HG02884 (cell line): ENCODE data around the gene TMEM97.
A peak's percentile ranks its signal among the peaks of the same experiment; 100 is the strongest.
"Not testable (repeated sequence)": the region's sequence is repeated elsewhere in the genome, so short reads cannot be mapped to it uniquely, and the experiment has no call there.

Experiments used
- ATAC-seq: cut with Tn5 transposase; IDR thresholded peaks from one replicate; pipeline ENCODE4 v1.9.1; 2021; ENCODE audit warnings: mild to moderate bottlenecking, moderate library complexity; ENCODE audit not compliant: unreplicated experiment

The TMEM97 gene

DNA sequence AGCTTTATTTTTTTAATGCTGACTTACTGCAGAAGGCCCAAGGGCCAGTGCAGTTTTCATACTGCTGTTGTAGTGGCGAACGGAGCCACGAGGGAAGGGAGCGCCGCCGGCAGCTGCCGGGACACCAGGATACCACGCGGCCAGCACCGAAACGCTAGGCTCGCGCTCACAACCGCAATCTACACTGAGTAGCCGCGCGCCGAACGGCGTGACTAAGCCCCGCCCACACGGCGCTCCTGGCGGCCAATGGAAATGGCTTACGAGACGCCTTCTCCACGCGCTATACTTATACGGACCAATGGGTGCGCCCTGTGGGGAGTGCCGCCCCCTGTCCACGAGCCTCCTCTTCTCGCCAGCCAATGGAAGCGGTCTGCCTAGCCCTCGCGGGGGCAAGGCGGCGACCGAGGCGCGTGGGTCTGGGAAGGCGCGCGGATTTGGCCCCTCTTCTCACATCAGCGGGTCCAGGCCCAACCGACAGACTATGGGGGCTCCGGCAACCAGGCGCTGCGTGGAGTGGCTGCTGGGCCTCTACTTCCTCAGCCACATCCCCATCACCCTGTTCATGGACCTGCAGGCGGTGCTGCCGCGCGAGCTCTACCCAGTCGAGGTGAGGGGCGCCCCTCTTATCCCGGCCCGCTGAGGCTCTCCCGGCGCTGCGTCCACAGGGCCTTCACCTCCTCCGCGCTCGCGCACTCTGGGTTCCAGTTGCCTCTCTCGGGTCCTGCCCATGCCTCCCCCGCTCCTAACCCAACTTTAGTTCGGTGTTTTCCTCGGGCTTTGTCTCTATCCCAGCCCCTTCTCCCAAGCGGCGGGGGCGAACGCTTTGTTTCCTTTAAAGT lies at the start of gene TMEM97:
TMEM97 (plus strand) TSS at position 442 of the 839 bp plus-strand sequence; CDS start at position 482, 40 bp downstream.
- peak; percentile 96 for ATAC-seq

DNA sequence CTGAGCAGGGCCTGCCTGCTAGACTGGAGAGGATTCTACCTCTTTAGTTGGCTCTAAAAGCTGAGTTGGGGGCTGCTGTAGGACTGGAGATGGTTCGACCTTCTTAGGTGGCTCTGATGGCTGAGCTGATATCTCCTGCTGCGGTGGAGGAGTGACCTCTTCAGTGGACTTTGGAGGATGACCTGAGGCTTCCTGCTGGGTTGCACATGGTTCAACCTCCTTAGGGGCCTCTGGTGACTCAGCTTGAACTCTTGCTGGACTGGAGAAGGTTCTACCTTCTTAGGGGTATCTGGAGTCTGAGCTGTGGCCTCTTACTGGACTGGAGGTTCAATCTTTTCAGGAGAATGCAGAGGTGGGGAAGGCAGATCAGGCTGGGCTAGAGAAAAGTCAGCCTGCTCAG lies 48.9 kb upstream of the TMEM97 start:
- ATAC-seq, result no peak

GRCh38 chr17:28270926-28271325 lies 48.1 kb upstream of the TMEM97 start:
- ATAC-seq, result no peak

- no peak for ATAC-seq
Measured at GRCh38 chr17:28271431-28271830, 47.6 kb upstream of the TMEM97 start.

DNA sequence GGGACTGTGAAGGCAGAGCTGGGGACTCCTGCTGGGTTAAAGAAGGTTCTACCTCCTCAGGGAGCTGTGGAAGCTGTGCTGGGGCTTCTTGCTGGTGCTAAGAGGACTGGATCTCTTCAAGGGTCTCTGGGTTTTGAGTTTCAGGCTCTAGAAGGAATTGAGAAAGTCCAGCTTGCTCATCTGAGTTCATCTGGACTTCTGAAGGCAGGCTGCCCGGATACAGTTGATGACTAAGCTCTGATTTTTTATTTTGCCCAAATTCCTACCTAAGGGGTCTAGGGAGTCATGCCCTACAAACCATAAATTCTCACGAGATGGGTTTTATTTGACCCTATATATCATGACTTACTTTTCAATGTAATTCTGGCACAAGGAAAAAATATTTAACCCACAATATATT lies 46.8 kb upstream of the TMEM97 start:
- no peak for ATAC-seq

DNA sequence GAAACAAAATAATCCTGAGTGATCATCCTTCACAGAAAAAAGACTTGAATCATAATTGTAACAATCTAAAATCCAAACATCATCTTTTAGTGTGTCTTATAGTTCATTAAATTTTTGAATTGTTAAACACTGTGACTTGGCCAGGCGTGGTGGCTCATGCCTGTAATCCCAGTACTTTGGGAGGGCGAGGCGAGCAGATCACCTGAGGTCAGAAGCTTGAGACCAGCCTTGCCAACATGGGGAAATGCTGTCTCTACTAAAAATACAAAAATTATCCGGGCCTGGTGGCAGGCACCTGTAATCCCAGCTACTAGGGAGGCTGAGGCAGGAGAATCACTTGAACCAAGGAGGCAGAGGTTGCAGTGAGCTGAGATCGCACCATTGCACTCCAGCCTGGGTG lies 45.7 kb upstream of the TMEM97 start:
- ATAC-seq, result not testable (repeated sequence)

- no peak for ATAC-seq
Measured at GRCh38 chr17:28274591-28275265, 44.3 kb upstream of the TMEM97 start.

- ATAC-seq, result no peak
Measured at GRCh38 chr17:28276011-28276410, 43.0 kb upstream of the TMEM97 start.

DNA sequence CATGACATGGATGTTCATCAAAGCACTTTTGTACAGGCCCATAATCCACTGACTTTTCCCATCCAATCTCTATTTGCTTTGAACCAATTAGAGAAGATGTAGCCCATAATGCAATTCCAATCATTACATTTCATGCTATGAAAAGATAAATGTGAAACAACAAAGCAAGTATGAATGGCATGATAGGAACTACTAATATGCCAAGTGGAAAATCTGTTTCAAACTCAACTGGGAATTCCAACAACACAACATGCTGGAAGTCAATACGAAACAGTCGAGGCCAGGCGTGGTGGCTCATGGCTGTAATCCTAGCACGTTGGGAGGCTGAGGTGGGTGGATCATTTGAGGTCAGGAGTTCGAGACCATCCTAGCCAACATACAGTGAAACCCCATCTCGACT lies 39.6 kb upstream of the TMEM97 start:
- no peak for ATAC-seq

- ATAC-seq, result no peak
Measured at GRCh38 chr17:28280826-28281225, 38.2 kb upstream of the TMEM97 start.

DNA sequence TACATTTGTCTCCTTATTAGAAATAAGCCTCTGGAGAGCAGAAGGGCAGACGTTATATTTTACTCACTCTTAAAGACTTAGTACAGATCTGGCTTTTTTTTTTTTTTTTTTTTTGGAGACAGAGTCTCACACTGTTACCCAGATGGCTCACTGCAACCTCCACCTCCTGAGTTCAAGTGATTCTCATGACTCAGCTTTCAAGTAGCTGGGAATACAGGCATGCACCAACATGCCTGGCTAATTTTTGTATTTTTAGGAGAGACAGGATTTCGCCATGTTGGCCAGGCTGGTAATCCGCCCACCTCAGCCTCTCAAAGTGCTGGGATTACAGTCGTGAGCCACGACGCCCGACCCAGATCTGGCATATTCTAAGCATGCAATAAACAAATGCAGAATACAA lies 36.4 kb upstream of the TMEM97 start:
- no peak for ATAC-seq

GRCh38 chr17:28285965-28286364 lies 33.0 kb upstream of the TMEM97 start:
- no peak for ATAC-seq

DNA sequence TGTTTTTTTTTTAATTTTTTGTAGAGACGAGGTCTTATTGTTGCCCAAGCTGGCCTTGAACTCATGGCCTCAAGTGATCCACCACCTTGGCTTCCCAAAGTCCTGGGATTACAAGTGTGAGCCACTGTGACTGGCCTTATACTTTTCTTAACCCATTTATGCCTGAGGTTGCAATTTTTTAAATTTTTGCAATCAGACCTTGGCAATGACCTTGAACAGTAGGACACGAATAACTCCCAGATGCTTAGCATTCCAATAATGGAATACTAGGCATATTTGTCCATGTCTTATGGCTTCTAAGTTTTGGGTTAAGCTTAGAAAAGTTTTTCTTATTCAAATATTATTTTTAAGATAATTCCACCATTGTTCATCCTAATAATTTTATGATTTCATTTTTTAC lies 28.3 kb upstream of the TMEM97 start:
- no peak for ATAC-seq

DNA sequence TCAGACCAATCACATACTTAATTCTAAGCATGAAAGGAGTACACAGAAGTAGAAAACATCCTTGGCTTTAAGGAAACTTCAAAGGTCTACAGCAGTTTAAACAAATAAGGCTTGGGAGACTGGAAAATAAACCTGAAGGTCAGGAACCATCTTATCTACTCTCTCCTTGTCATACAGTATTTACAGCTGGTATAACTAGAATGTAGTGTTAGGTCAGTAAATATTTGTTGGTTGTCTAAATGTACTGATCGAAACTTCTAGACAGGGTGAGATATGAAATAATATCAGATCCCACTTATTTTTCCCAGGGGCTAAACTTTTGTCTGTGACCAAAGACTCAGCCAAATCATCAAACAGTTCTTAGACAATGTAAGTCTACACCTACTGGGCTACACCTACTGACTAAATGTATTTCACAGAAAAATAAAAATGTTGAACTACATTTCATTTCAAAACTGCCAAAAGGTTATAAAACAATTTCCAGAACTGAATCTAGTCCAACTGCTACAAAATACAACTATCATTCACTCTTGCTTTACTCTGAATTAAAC lies 27.1 kb upstream of the TMEM97 start:
- no peak for ATAC-seq

DNA sequence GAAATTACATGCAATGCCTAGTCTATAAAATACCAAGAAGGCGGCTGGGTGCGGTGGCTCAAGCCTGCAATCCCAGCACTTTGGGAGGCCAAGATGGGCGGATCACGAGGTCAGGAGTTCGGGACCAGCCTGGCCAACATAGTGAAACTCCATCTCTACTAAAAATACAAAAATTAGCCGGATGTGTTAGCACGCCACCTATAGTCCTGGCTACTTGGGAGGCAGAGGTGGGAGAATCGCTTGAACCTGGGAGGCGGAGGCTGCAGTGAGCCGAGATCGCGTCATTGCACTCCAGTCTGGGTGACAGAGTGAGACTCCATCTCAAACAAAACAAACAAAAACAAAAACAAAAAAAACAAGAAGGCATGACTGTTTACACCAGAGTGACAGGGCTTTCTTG lies 26.1 kb upstream of the TMEM97 start:
- not testable (repeated sequence) for ATAC-seq

GRCh38 chr17:28293994-28294393 lies 25.0 kb upstream of the TMEM97 start:
- no peak for ATAC-seq

DNA sequence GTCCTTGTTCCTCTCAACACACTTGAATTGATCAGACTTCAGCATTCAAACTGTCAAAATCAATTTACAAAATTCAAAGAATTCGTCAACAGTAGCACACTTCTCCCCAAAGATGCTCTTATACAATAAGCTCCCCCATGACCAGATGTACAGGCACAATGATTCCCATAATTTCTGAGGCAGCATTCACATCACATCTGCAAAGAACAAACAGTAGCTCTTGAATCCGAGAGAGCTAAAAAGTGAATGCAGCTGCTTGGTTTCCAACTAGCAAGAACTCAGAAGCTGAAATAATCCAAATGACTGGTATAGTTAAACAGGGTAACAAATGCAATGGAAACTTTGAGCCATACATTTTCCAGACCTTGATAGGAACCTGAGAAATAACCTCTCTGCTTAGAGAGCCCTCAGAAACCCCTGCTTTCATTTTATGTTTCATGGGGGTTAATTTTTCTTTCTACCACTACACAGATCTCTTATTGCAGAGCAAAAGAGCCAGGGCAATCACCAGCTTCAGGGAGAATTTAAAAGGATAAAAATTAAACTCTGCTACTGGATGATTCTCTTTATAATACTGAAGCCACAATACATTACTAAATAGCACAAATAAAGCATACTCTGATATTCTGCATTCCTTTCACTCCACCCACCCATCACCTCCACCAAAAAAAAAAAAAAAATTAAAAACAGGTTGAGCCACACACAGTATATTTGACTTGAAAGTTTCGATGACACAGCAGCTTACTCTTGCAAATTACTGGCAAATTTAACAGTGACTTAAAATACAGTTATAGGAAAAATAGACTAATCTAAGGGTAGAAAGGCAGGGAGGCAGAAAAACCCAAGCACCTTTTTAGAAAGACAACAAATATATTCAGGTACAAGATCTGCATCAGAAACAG lies 23.1 kb upstream of the TMEM97 start:
- no peak for ATAC-seq

DNA sequence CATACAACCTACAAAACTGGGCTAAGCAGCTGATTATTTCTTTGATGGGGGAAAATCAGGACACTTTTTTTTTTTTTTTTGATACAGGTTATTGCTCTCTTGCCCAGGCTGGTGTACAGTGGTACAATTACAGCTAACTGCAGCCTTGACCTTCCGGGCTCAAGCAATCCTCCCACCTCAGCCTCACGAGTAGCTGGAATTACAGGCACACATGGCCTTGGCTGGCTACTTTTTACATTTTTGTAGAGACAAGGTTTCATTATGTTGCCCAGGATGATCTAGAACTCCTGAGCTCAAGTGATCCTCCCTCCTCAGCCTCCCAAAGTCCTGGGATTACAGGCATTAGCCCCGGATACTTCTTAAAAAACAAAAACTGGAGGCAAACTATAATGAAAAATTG lies 20.6 kb upstream of the TMEM97 start:
- ATAC-seq, result no peak

DNA sequence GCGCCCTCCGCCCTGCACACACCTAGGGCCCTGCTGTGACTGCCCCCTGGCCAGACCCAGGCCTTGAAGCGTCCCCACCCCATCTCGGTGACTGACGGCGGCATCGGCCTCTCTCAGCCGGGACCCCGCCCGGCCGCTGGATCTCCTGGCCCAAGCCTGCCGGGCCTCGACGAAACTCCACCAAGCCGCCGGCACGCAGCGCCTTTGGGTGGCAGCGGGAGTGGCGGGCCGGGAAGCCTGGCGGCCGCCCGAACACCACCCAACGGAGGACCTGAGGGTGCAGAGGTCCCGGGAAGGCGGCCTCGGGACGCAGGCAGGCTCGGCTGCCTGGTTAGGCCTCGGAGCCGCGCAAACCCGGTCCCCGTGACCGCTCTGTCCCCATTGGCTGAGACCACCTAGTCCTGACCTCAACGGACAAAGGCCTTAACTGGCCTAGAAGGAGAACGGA lies 12.0 kb upstream of the TMEM97 start:
- ATAC-seq, result no peak

DNA sequence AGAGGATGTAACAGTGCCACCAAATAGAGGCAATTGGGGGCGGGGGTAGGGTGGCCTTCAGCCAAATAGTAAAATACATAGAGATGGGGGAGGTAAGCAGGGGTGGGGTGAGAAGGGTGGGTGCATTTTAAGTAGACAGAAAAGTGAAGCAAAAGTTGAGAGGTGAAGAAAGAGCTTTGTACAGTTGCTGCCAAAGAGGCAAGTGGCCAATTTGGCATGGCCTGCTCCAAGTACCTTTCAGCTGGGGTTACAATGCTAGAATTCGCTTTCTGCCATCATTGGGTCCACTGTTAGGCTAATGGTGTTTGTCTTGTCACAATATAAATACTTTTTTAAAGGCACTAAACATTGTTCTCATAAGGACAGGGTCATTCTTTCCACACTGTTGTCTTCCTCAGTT lies 5.2 kb upstream of the TMEM97 start:
- ATAC-seq, result no peak
